Astrocyte (in vitro differentiated cells and primary cell): Measurements from ENCODE around the gene OR5C1.

Source experiments
- CTCF ChIP-seq: IDR thresholded peaks from 2 replicates; pipeline ENCODE4 v1.5.1; 2011; ENCODE audit warnings: low read depth, mild to moderate bottlenecking, inconsistent platforms, low read length, moderate library complexity; ENCODE audit not compliant: insufficient read depth
- EZH2 ChIP-seq: IDR thresholded peaks from 2 replicates; pipeline ENCODE4 v1.6.1; 2012; ENCODE audit warnings: mild to moderate bottlenecking, low read length, inconsistent platforms; ENCODE audit not compliant: insufficient read depth

- no peak for TF ChIP-seq CTCF
- no peak for TF ChIP-seq EZH2
Measured at GRCh38 chr9:122791872-122792669, 3.3 kb downstream of the OR5C1 start.
